Stimulated activated naive CD8-positive, alpha-beta T cell treated with anti-CD3 and anti-CD28 coated beads, Interleukin-15, Interleukin-2, amounts not matched to agents 100 U/mL and 50 U/mL, for 24 hours (primary cell): ENCODE measurements around the gene MTHFD2L.

ENCODE experiments used
- ATAC-seq: fragments of 150-1000 bp; cut with Tn5 transposase; one replicate; pipeline ENCODE4 v1.10.0; 2021
- DNase-seq: peaks from one replicate; pipeline ENCODE4 v3.0.0; 2021

The MTHFD2L gene

GRCh38 chr4:74307170-74307569 is 149.3 kb downstream of the MTHFD2L start:
- ATAC-seq (no peak), DNase-seq (no peak)

GRCh38 chr4:74308215-74308614 is 150.3 kb downstream of the MTHFD2L start, which contains the start of gene EPGN:
Gene EPGN, plus strand, starts transcription at chr4:74308470. Its CDS starts 64 bp downstream, at chr4:74308534.
- DNase-seq (no peak), ATAC-seq (no peak)

DNA sequence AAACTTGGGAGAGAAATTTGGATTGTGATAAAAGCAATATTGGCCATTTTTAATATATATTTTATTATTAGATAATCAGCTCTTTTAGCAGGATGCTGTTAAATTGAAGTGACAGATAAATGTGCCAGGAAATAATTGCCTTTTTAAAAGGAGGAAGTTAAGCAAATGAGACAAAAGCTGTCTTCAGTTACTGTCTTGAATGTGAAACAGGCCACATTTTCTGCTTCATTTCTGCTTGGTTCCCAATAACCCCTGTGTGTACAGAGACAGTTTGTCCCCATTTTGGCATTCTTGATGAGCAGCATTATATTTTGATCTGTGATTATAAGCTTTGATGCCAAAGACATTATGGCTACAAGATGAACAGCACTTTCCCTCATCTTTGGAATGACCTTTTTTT is 151.3 kb downstream of the MTHFD2L start:
- DNase-seq (no peak), ATAC-seq (no peak)

- no peak for ATAC-seq
- no peak for DNase-seq
These were observed 153.9 kb downstream of the MTHFD2L start for GRCh38 chr4:74311696-74312313.

DNA sequence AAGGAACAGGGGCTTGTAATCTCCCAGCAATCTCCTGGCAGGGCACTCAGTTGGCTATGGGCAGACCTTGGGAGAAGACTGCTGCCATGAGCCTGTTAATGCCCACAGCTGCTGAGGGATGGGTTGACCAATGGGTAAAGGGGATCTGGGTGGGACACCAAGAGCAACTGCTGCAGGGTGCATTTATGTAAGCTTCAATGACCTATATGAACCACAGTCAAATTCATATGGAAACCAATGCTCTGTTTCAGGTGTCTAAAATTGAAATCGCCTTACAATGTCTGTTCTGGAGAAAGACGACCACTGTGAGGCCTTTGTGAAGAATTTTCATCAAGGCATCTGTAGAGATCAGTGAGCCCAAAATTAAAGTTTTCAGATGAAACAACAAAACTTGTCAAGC is 156.4 kb downstream of the MTHFD2L start:
- no peak for ATAC-seq
- DNase-seq = no peak

DNA sequence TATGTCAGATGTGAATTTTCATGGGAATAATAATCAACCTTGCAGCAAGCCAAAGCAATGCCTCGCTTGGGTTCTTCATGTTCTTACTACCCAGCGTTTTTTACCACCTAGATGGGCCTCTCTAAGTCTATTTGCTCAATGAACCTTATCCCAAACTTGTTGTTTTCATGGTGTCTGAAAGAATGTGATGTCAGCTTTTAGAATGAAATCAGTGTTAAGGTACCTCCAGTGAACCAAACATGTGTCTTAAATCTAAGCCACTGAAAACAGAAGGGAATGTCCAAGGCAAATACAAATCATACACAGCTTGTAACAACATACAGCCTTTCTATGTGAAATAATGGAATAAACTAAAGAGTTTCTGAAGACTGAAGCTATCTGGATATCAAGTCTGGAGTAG is 157.0 kb downstream of the MTHFD2L start:
- no peak for ATAC-seq
- DNase-seq = no peak

DNA sequence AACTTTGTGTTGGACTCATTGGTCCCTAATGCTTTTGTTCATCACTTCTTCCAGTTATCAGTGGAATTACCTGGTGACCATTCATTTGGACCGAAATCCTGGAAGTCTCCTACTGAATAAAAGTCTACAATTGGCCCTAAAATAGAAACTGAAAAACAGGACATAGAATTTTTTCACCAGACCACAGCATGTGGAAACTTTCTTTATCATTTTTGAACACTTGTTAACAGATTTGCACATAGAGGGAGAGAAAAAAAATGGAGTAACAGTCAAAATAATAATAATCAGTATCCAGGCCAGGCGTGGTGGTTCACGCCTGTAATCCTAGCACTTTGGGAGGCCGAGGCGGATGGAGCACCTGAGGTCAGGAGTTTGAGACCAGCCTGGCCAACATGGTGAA is 157.5 kb downstream of the MTHFD2L start:
- DNase-seq (no peak), ATAC-seq (no peak)

DNA sequence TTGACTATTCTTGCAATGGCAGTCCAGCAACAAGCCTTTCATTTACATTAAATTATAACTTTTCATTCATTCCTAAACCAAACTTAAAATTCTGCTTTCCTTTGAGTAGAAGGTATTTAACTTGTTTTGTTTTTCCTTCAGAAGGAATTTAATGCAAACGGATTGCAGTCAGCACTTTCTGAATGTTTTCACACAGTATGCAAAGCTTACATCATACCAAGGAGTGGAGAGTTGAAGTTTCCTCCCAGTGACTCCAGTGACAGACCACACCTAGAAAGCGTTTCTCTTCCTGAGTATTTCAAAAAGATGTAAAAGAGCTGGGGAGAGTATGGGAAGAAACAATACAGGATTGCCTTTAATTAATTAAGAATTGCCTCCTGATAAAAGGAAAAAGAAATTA is 158.5 kb downstream of the MTHFD2L start:
- DNase-seq = no peak

GRCh38 chr4:74317616-74318246 is 159.8 kb downstream of the MTHFD2L start:
- no peak for DNase-seq
- ATAC-seq = no peak

More for the DNA sequence above, 158.5 kb downstream of the MTHFD2L start:
- ATAC-seq = no peak

GRCh38 chr4:74318276-74318675 is 160.4 kb downstream of the MTHFD2L start:
- DNase-seq = no peak
- ATAC-seq = no peak

DNA sequence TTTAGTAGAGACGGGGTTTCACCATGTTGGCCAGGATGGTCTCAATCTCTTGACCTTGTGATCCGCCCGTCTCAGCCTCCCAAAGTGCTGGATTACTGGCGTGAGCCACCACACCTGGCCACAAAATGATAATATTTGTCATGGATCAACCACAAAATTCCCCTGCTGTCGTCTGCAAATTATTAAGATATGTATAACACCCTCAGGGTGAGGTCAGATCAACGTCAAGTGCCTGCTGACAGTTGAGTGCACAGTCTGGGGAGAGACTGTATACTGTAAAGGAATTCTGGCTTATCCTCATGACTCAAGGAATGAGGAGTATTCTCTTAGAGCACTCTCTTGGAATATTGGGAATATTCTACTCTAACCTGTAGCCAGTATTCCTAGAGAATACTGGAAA is 161.6 kb downstream of the MTHFD2L start:
- DNase-seq (no peak), ATAC-seq (no peak)

GRCh38 chr4:74320559-74321118 is 162.7 kb downstream of the MTHFD2L start:
- peak; percentile 9 for DNase-seq
- ATAC-seq = peak; percentile 77

DNA sequence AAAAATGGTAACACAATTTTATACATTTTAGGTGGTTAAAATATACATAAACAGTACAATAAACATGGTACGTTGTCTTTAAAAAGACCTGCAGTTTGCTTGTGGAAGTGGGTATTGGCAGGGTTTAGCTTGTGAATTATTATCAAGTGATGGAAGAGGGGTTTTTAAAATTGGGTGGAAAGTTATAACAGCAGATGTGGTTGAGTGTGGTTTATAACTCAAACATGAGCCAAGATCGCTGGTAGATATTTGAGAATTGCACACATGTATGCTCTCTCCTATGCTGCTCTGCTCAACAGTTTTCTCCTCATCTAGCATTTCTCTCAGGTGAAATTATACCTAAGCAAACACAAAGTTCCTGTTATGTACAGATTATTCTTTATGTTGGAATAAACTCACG is 164.4 kb downstream of the MTHFD2L start:
- no peak for ATAC-seq
- no peak for DNase-seq

- ATAC-seq = no peak
- no peak for DNase-seq
These were observed 165.7 kb downstream of the MTHFD2L start for GRCh38 chr4:74323663-74324062.

DNA sequence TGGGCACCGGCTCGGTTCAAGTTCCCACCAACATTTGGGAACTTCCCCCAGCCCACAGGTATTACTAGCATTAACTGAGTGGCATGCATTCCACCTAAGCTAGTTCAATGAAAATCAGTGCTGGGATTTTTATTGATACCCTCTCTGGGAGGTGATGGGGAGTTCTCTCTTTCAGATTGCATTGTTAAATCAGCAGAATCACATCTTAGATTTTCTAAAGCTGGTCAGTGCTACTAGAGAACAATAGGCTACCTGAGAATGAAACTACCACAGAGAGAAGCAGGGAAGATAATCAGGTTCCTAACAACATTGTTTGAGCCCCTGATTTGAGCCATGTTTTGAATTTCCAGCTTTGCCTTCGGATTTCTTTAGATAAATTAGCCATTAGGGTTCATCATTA is 166.3 kb downstream of the MTHFD2L start:
- no peak for ATAC-seq
- no peak for DNase-seq

DNA sequence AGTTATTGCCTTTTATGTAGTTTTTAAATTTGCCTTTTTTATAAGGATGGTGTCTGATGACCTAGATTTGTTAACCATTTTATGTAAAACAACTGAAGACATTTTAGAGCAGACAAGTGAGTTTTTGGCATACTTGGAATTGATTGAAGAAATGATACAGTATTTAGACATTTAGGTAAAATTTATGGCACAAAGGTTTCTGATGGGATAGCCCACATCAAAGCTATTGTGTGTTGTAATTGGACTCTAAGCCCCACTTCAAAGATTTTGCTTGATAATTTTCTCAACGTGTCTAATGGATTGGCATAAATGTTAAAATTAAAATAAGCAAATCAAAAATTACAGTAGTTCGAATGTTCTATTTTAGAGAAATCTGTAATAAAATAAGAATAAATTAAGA is 168.0 kb downstream of the MTHFD2L start:
- DNase-seq (no peak), ATAC-seq (no peak)

DNA sequence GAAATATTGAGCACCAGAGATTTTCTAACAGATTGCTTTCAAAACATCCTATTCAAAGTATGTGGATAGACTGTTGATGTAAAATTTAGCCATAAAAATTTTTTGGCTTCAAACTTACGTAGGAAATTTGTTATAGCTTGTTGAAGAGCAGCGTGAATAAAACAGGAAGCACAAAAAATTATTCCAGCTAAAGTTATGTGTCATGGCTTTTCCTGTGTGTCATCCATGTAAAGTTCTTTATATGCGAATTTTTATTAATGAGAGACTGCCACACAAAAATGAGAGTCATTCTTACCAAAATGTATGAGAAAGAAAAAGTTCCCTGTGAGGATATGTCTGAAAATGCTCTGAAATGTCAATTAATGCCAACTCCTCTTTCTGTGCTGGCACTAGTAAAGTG is 169.8 kb downstream of the MTHFD2L start:
- DNase-seq (no peak), ATAC-seq (no peak)

DNA sequence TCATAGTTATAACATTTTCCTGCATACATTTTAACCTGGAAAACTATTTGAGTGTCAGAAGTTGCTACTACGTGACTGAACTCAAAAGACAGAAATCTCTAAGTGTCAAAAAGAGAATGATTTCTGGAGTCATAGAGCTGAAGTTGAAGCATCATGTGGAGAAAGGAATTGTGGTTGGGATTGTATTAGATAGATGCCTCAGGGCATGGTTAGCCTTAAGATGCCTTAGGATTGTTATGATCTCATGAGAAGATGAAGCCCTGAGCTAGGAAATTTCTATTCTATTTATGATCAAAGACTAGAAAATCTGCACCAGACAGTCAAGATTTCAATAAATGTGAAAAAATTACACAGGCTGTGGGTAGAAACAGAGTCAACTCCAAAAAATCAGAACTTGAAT is 170.6 kb downstream of the MTHFD2L start:
- no peak for ATAC-seq

GRCh38 chr4:74329307-74329706 is 171.4 kb downstream of the MTHFD2L start:
- no peak for ATAC-seq

More for the DNA sequence above, 170.6 kb downstream of the MTHFD2L start:
- DNase-seq = no peak

DNA sequence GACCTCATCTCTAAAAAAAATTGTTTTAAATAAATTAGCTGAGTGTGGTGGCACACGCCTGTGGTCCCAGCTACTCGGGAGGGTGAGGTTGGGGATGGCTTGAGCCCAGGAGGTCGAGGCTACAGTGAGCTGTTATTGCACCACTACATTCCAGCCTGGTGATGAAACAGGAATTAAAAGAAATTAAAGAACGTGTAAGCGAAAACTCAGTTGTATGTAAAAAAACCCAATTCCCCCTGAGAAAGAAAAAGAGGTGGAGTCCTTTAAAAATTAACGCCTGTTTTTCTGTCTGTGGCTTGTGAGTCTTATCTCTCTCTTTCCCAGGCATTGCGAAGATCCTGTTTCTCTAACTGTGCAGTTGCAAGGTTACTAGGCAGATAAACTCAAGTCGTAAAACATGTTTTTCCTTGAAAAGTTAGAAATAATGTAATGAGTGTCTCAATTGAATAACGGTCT is 172.4 kb downstream of the MTHFD2L start:
- DNase-seq = no peak
- ATAC-seq = no peak

More at GRCh38 chr4:74329307-74329706, 171.4 kb downstream of the MTHFD2L start:
- DNase-seq = no peak

DNA sequence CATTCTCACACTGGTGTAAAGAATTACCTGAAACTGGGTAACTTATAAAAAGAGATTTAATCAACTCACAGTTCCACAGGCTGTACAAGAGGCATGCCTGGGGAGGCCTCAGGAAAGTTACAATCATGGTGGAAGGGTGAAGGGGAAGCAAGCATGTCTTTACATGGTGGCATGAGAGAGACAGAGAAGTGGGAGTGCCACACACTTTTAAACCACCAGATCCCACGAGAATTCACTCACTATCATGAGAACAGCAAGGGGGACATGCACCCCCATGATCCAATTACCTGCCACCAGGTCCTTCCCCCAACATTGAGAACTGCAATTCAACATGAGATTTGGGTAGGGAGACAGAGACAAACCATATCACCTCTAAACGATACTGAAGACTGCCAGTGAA is 173.3 kb downstream of the MTHFD2L start:
- DNase-seq (no peak), ATAC-seq (no peak)

DNA sequence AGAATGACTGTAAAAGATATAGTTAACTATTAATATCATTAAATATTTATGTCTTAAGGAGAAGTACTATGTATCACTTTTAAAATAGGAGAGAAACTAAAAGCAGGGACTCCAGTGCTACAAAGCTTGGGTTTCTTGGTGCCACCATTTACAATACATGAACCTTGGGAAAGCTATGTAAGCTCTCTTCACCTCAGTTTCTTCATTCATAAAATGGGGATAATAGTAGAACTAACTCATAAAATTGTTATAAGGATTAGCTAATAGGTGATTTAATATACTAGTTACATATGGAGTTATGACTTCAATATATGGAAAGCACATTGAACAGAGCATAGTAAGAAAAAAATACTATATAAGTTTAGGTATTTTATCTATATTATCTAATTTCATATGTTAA is 174.0 kb downstream of the MTHFD2L start:
- DNase-seq = no peak
- no peak for ATAC-seq

DNA sequence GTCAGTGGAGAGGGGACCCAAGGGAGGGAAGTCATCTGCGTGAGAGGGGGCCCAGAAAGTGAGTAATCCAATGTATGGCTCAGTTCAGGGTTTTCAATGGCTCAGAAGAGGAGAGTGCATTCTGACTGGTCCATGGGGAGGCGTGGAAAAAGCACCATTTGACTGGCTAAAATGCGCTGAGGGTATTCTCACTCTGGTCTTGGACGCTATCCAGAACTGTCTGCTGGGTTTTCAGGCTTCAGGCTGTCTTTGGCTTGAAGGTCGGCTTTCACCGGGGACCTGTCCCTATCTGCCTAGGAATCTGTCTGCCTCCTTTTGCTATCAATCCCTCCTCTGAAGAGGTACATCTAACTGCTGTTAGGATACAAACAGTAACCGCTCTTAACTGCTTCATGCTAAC is 176.7 kb downstream of the MTHFD2L start:
- ATAC-seq = no peak
- DNase-seq = no peak
